HG03135 (cell line): Measurements from ENCODE around the gene HOXB5.

ENCODE experiments used
- ATAC-seq: cut with Tn5 transposase; IDR thresholded peaks from one replicate; pipeline ENCODE4 v1.9.1; 2021; ENCODE audit warnings: mild to moderate bottlenecking, moderate library complexity; ENCODE audit not compliant: unreplicated experiment

HOXB5 gene

DNA sequence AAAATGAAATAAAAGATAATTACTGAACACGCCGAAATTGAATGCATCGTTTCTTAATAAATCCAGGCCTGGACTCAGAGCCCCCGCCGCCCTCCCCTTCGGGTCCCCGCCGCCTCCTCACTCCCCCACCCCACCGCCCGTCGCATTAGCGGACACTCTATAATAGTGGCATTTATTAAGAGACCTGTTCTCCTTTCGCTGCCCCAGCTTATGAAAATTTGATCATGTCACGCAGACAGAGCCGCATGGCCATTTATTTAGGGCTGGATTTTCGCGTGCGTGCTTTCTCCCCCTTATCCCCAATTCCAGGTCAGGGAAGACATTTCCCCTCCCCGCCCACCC, 42.4 kb downstream of the HOXB5 start:
- ATAC-seq = no peak

DNA sequence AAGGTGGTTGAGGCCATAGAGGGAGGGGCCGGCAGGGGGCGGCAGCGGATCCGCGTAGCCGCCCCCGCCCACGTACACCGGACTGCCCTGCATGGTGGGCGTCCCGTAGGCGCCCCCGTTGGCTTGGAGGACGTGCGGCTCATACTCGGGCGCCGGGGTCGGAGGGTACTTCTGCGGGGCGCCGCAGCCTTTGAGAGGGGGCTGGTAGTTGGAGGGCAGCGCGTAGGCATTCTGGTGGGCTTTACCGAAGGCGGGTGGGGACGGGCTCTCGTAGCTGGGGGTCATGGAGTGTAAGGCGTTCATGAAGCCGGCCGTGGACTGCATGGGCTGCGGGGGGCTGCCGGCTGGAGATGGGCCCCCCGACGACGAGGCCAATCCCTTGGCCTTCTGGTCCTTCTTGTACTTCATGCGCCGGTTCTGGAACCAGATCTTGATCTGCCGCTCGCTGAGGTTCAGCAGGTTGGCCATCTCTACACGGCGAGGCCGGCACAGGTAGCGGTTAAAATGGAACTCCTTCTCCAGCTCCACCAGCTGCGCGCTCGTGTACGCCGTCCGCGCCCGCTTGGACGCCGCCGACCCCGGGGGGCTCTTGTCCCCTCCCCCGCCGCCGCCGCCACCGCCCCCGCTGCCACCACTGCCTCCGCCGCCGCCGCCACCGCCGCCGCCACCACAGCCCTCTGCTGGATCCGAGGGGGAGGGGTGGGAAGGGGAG, 42.9 kb downstream of the HOXB5 start:
- no peak for ATAC-seq

GRCh38 chr17:48549914-48550501, 43.6 kb downstream of the HOXB5 start:
- no peak for ATAC-seq

DNA sequence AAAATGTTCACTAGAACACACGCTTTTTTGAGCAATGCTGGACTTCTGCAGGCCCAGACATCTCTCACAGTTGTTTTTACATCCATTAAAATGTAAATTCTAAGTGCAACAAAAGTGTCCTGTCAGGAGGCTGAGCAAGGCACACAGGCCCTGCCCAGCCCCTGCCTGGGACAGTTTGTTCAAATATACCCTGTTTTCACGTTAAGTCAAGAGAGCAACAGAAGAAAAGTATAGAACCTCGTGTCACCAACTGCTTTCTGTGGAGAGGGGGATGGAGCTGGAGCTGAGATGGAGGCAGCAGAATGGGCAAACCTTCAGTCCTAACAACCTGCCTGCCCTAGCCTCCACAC, 44.3 kb downstream of the HOXB5 start:
- ATAC-seq = no peak

GRCh38 chr17:48548523-48549280, 44.9 kb downstream of the HOXB5 start:
- no peak for ATAC-seq

- no peak for ATAC-seq
Observed at GRCh38 chr17:48547808-48548522, 45.6 kb downstream of the HOXB5 start.

DNA sequence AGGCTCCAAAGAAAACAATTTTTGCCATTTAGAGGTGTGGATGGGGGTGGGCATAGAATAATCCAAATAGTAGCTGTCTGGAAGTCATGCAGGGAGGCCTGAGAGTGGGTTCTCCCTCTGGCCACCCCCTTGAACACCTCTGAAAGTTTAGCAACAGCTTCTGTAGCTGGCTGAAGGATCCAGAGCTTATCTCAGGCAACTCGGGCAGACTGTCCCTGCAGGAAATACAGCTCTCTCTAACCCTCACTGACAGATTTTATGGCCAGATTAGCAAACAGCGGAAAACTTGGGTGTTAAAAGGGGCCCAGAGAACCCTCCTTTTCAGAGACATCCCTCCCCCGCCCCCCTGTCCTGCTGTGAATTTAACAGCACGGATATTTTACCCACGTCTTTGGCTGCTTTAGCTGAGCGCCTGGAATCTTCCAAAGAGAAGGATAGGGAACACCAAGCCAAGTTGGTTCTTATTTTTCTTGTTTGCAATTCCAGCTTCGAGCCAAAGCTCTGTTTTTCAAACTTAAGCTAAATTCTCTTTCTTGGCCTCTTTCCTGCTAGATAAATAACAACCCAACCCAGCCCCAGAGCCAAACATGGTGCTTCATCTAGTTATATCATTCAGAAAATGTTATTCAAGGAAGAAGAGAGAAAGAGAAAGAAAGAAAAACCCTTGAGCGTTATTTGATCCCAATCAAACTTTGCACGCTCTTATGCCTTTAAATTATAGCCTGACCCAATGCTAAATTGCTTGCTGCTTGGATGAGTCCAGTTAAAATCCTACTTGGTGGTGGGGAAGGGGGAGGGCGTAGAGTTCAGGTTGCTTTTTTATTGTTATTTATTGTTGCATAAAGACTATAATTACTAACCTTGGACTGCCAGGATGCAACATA, 46.4 kb downstream of the HOXB5 start:
- ATAC-seq = no peak

GRCh38 chr17:48546137-48546923, 47.2 kb downstream of the HOXB5 start:
- ATAC-seq = no peak

DNA sequence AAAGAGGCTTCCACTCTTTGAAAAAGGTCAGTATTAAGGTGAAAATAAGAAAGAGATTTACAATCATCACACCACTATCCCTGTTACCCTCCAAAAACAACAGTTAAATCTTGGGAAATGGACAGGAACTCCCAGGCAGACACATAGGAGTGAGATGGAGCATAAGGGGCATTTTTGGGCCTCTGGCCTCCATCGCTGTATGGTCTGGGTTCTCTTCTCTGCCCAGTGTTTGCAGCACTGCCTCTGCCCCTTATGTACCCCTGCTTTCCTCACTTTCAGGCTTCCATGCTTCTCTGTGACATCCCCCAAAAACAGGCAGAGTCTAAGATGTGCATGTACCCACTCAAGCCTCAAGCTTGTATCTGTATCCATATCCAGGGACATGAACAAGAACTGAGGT, 48.0 kb downstream of the HOXB5 start:
- ATAC-seq = no peak

GRCh38 chr17:48545022-48545375, 48.6 kb downstream of the HOXB5 start, which contains the start of gene HOXB2:
TSS of gene HOXB2 (minus strand) at chr17:48545109. CDS start at chr17:48544911, 198 bp downstream.
- no peak for ATAC-seq

DNA sequence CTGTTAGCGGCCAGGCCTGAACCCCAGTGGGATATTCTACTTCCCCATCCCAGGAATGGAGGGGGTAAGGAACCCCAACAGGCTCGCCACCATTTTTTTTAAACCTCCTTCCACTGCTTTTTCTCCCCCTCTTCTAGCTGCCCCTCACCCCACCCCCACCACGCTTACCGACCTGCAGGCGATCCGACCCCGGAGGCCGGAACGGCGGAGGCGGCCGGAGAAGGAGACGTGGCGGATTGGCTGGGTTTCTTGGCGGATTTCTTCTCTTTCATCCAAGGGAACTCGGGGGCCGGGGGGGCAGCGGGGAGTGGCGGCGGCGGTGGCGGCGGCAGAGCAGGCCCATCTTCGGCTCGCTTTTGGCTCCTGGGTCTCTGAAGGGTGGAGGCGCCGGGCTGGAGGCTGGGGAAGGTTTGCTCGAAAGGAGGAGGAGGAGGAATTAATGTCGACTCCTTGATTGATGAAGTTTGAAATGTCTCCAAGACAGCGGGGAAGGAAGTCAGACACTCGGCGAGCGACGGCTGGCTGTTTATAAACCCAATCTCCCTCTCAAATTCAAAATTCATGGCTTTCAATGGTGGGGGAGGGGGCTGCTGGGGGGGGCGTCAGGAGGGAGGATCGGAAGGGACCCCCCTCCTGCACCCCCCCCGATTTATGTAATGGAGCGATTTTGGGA, 49.1 kb downstream of the HOXB5 start:
- ATAC-seq = no peak

GRCh38 chr17:48543854-48544348, 49.7 kb downstream of the HOXB5 start:
- no peak for ATAC-seq

- peak; percentile 49 for ATAC-seq
Observed at GRCh38 chr17:48543107-48543853, 50.3 kb downstream of the HOXB5 start.

- ATAC-seq = no peak
Observed at GRCh38 chr17:48542698-48543106, 50.9 kb downstream of the HOXB5 start.

DNA sequence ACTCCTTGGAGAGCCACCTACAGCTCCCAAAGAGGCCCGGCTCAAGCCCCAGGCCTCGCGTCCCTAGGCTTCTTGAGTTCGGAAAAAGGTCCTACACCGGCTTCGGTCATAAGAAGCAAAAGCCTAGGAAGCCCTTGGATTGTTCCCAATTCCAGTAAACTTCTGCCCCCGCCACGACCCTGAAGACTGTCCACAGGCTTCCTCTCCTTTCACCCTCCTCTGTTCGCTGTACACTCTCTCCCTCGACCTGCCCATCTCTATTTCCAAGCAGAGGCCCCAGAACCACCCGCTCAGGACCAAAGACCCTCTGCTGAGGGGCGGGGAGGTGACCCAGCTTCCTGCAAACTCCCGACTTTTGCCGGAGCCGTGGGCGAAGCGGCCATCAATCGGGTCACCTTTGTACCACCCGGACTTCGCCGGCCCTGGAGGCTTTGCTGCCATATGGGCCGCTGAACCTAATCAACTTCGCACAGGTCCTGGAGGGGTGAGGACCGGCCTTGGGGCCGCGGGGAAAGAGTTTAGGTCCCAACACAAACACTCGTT, 51.4 kb downstream of the HOXB5 start:
- ATAC-seq = no peak

DNA sequence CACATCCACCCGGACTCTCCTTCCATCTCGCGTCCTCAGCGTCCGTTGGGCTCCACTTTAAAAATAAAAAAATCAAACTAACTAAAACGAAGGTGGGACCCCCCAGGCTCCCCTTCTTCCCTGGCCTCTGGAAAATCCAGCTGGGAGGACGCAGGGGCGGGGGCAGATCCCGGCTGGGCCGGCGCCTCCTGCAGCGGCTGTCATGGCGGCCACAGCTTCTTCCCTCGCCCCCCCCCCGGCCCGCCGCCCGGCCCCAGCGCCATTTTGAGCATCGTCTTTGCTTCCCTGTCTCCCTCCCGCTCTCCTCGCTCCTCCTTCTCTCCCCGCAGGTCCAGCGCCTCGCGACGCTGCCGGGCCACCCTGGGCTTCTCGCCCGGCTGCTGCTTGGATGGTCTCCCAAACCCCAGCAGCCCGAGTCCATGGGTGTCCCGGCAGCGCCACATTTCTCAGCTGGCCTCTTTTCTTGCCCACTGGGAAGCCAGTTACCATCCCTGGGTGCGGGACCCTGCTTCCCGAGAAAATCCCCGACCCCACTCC, 51.9 kb downstream of the HOXB5 start:
- ATAC-seq = no peak
